Peyer's patch (tissue), 4 donors: ENCODE results near the gene TRAF5. TPM values are rescaled to one million over a fixed set of nuclear protein-coding genes. Genes with fewer than 3 reads are reported as not detected.

Source experiments
- DNase-seq, 3 donors: peaks; one replicate each; pipeline ENCODE4 v3.0.0-alpha.2; 2017 to 2019
- H3K27ac ChIP-seq, 4 donors: fragments of 200-600 bp; sonication (generic); one replicate each; pipeline ENCODE4 v1.5.1; 2016 to 2019
- H3K27me3 ChIP-seq, 2 donors: fragments of 200-600 bp; sonication (generic); one replicate each; pipeline ENCODE4 v1.5.1; 2019
- H3K36me3 ChIP-seq, 3 donors: fragments of 200-600 bp; sonication (generic); one replicate each; pipeline ENCODE4 v1.5.1; 2016 to 2019
- H3K4me1 ChIP-seq, 4 donors: fragments of 200-600 bp; sonication (generic); one replicate each; pipeline ENCODE4 v1.5.1; 2016 to 2019
- H3K4me3 ChIP-seq, 4 donors: fragments of 200-600 bp; sonication (generic); 1 replicate in 3 of 4; 2 replicates in 1 of 4; pipeline ENCODE4 v1.5.1; 2016 to 2019; ENCODE audit warnings: mild to moderate bottlenecking in 1 of 4
- H3K9me3 ChIP-seq, 4 donors: fragments of 200-600 bp; sonication (generic); one replicate each; pipeline ENCODE4 v1.5.1; 2016 to 2019; ENCODE audit warnings: mild to moderate bottlenecking in 1 of 4
- POLR2A ChIP-seq, 2 donors: fragments of 450-650 bp; IDR thresholded peaks; one replicate each; pipeline ENCODE4 v1.5.1; 2017; ENCODE audit warnings: antibody characterized with exemption in 2 of 2, mild to moderate bottlenecking in 2 of 2, moderate library complexity in 2 of 2
- total RNA-seq, 4 donors: library from RNA; depleted of rRNA; stranded (reverse); fragments of >200 nt; gene quantifications; one replicate each; pipeline ENCODE4 v1.1.0, GENCODE V29; 2016
- TF ChIP-seq, protein P1 (sequence below), 6 experiments: fragments of 450-650 bp in 4 of 6; fragments of 200-600 bp in 2 of 6; sonication (generic) in 1 of 6; IDR thresholded peaks; one replicate each; pipeline ENCODE4 v1.5.1; 2017 to 2019; ENCODE audit warnings: antibody characterized with exemption in 6 of 6, mild to moderate bottlenecking in 3 of 6, moderate library complexity in 1 of 6

The TRAF5 gene
- total RNA-seq, 4 donors from 2014 or later, result 10.9 to 98.2 (median 24.9) TPM

- H3K4me3 ChIP-seq, result no peak overlapping the region
- peaks cover 0 to 88% (median 3%) of the 10 kb centered on the region in 3 donors for H3K36me3 ChIP-seq
- no peaks in the 10 kb centered on the region for H3K4me1 ChIP-seq
- TF ChIP-seq POLR2A (IDR thresholded peaks at IDR 0.05), result no peak
- no peak overlapping the region for H3K27ac ChIP-seq
- DNase-seq, result no peak
- no peaks in the 10 kb centered on the region for H3K27me3 ChIP-seq
- no peaks in the 10 kb centered on the region for H3K9me3 ChIP-seq
These were observed 41.4 kb upstream of the TRAF5 start for GRCh38 chr1:211285196-211285595.

DNA sequence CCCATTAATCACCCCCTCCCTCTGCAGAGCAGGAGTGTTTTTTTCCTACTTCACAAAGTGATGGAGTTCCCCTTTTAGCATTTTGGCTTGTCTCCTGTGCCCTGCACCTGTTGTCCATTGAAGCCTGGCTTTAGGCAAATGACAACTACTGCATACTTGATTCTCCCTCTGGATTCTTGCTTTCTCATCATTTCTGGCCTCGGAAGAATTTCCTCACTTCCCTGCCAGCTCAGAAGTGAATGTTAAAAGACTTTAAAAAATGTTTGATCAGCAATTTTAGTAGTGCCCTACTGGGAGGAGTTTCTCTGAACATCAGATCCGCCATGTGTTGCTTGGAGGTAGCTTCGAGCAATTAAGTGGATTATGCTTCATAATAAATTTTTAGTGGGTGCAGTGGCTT is 39.4 kb upstream of the TRAF5 start:
- Histone ChIP-seq H3K27ac (no peak overlapping the region), H3K27me3 (no peaks in the 10 kb centered on the region), H3K4me3 (no peak overlapping the region), H3K9me3 (no peaks in the 10 kb centered on the region), H3K36me3 (peaks cover 0 to 91% (median 3%) of the 10 kb centered on the region in 3 donors), H3K4me1 (no peaks in the 10 kb centered on the region)
- no peak for DNase-seq
- TF ChIP-seq POLR2A (IDR thresholded peaks at IDR 0.05), result no peak
- TF ChIP-seq, protein P1, sequence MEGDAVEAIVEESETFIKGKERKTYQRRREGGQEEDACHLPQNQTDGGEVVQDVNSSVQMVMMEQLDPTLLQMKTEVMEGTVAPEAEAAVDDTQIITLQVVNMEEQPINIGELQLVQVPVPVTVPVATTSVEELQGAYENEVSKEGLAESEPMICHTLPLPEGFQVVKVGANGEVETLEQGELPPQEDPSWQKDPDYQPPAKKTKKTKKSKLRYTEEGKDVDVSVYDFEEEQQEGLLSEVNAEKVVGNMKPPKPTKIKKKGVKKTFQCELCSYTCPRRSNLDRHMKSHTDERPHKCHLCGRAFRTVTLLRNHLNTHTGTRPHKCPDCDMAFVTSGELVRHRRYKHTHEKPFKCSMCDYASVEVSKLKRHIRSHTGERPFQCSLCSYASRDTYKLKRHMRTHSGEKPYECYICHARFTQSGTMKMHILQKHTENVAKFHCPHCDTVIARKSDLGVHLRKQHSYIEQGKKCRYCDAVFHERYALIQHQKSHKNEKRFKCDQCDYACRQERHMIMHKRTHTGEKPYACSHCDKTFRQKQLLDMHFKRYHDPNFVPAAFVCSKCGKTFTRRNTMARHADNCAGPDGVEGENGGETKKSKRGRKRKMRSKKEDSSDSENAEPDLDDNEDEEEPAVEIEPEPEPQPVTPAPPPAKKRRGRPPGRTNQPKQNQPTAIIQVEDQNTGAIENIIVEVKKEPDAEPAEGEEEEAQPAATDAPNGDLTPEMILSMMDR (IDR thresholded peaks at IDR 0.05), result no peak

- H3K27ac ChIP-seq, result no peak overlapping the region
- peaks cover 0 to 79% (median 0%) of the 10 kb centered on the region in 3 donors for H3K36me3 ChIP-seq
- H3K4me3 ChIP-seq, result no peak overlapping the region
- no peaks in the 10 kb centered on the region for H3K27me3 ChIP-seq
- no peak for TF ChIP-seq POLR2A (IDR thresholded peaks at IDR 0.05)
- TF ChIP-seq, protein P1 (IDR thresholded peaks at IDR 0.05), result no peak
- no peaks in the 10 kb centered on the region for H3K4me1 ChIP-seq
- DNase-seq, result no peak
- no peaks in the 10 kb centered on the region for H3K9me3 ChIP-seq
These were observed 34.2 kb upstream of the TRAF5 start for GRCh38 chr1:211292411-211292810.

DNA sequence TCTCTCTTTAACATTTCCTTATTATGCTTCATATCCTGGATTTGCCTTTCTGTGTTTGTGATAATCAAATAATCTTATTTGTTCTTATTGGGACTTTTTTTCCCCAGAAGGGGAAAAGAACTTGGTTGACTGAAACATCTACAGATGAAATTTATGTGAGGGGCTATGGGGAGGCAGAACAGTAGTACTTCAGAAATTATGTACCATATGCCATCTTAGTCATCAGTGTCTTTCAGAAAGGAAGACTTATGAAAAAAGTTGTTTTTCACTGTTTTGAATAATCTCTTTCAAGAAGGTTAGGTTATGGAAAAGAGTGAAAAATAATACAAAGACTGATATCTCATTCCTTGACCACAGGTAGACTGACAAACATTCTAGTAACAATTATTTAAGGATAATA is 30.2 kb upstream of the TRAF5 start:
- Histone ChIP-seq H3K27ac (no peak overlapping the region), H3K36me3 (peaks cover 0 to 72% (median 3%) of the 10 kb centered on the region in 3 donors), H3K27me3 (no peaks in the 10 kb centered on the region), H3K9me3 (no peaks in the 10 kb centered on the region), H3K4me1 (no peaks in the 10 kb centered on the region), H3K4me3 (no peak overlapping the region)
- TF ChIP-seq POLR2A (IDR thresholded peaks at IDR 0.05), result no peak
- TF ChIP-seq, protein P1 (IDR thresholded peaks at IDR 0.05), result no peak
- DNase-seq, result no peak

- Histone ChIP-seq H3K9me3 (no peaks in the 10 kb centered on the region), H3K27ac (no peak overlapping the region), H3K36me3 (peaks cover 0 to 55% (median 0%) of the 10 kb centered on the region in 3 donors), H3K4me1 (no peaks in the 10 kb centered on the region), H3K27me3 (no peaks in the 10 kb centered on the region), H3K4me3 (no peak overlapping the region)
- no peak for DNase-seq
- TF ChIP-seq POLR2A (IDR thresholded peaks at IDR 0.05), result no peak
- TF ChIP-seq, protein P1 (IDR thresholded peaks at IDR 0.05), result no peak
These were observed 21.6 kb upstream of the TRAF5 start for GRCh38 chr1:211305044-211305443.

DNA sequence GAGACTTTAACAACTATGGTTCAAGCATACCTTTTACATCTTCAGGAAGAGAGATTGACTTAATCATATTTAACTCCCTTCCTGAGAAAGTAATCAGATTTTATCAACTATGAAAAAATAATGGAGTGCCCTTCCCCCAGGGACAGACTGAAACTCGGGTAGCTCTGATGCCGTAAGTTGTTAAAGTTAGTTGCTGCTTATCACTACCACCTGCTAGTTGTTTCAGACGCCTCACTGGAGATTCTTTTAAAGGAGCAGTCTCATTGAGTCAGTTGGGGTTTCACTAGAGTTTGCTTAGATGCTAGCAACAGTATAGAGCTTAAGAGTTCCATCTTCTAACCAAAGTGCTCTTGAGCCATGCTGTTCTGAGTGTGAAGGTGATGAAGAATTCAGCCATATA is 17.0 kb upstream of the TRAF5 start:
- Histone ChIP-seq H3K27me3 (no peaks in the 10 kb centered on the region), H3K36me3 (peaks cover 0 to 41% (median 0%) of the 10 kb centered on the region in 3 donors), H3K27ac (no peak overlapping the region), H3K4me1 (no peaks in the 10 kb centered on the region), H3K4me3 (no peak overlapping the region), H3K9me3 (no peaks in the 10 kb centered on the region)
- DNase-seq, result no peak
- TF ChIP-seq, protein P1 (IDR thresholded peaks at IDR 0.05), result no peak
- TF ChIP-seq POLR2A (IDR thresholded peaks at IDR 0.05), result no peak
